Endothelial cell of umbilical vein (primary cell): ENCODE measurements around the gene ZNF697. TPM values are rescaled to one million over a fixed set of nuclear protein-coding genes. Genes with fewer than 3 reads are reported as not detected.

ENCODE experiments used
- BruUV-seq: library from RNA; stranded (reverse); fragments of 400-500 nt; replicated peaks from 2 replicates; lab custom pipeline; 2021; lab: Mats Ljungman, UMichigan
- CTCF ChIA-PET: fragments of 300-600, 350-600 bp; sonication (Branson Sonifier 250); formaldehyde crosslinking; loops from one replicate; lab custom pipeline; 2021; ENCODE audit warnings: antibody characterized with exemption, inconsistent platforms; lab: Charles Lee
- POLR2A ChIA-PET: fragments of 300-600, 350-600 bp; sonication (Branson Sonifier 250); formaldehyde crosslinking; loops from one replicate; lab custom pipeline; 2021; ENCODE audit warnings: antibody characterized with exemption, inconsistent platforms; lab: Charles Lee
- DNase-seq: peaks from one replicate; pipeline ENCODE4 v3.0.0-alpha.2; 2011; ENCODE audit warnings: low read depth, low spot score
- FAIRE-seq: peaks from 2 replicates; lab custom pipeline; 2011; peaks lifted over from hg19 to GRCh38; lab: Jason Lieb, UNC
- H2AFZ ChIP-seq: 2 replicates; pipeline ENCODE4 v1.6.0; 2012; ENCODE audit warnings: low read depth, low read length, control low read depth, inconsistent platforms
- H3K27ac ChIP-seq: 2 replicates; pipeline ENCODE4 v1.5.1; 2011; ENCODE audit warnings: low read depth, mild to moderate bottlenecking, control low read depth, low read length, moderate library complexity; ENCODE audit not compliant: insufficient read depth
- H3K27me3 ChIP-seq, 2 experiments: 2 replicates each; pipeline versions ENCODE4 v1.6.0 to v1.6.1; 2011; ENCODE audit warnings: low read length in 2 of 2, mixed read lengths in 1 of 2; ENCODE audit not compliant: control insufficient read depth in 2 of 2, insufficient read depth in 2 of 2
- H3K36me3 ChIP-seq, 2 experiments: 2 replicates in 1 of 2; 3 replicates in 1 of 2; pipeline ENCODE4 v1.5.1; 2011; ENCODE audit warnings: low read length in 2 of 2, mild to moderate bottlenecking in 1 of 2, moderate library complexity in 1 of 2; ENCODE audit not compliant: control insufficient read depth in 2 of 2, insufficient read depth in 2 of 2; ENCODE audit errors: extremely low read depth in 1 of 2
- H3K4me1 ChIP-seq: 3 replicates; pipeline ENCODE4 v1.5.1; 2011; ENCODE audit warnings: mild to moderate bottlenecking, low read length; ENCODE audit not compliant: control insufficient read depth, insufficient read depth; ENCODE audit errors: extremely low read depth
- H3K4me2 ChIP-seq: 2 replicates; pipeline ENCODE4 v1.6.1; 2011; ENCODE audit warnings: low read length, control low read depth, mixed read lengths; ENCODE audit not compliant: insufficient read depth
- H3K4me3 ChIP-seq, 3 experiments: fragments of 200-600 bp in 1 of 3; sonication (generic), shearing (Covaris generic) in 1 of 3; replicated peaks in 1 of 3; 2 replicates each; pipeline ENCODE4 v1.5.1; 2011 to 2016; ENCODE audit warnings: control low read depth in 3 of 3, low read length in 3 of 3, mild to moderate bottlenecking in 2 of 3, inconsistent platforms in 1 of 3, low read depth in 1 of 3, moderate library complexity in 1 of 3; ENCODE audit not compliant: insufficient read depth in 1 of 3
- H3K79me2 ChIP-seq: 2 replicates; pipeline ENCODE4 v1.6.0; 2012; ENCODE audit warnings: low read length, inconsistent platforms; ENCODE audit not compliant: control insufficient read depth, insufficient read depth
- H3K9ac ChIP-seq: replicated peaks from 2 replicates; pipeline ENCODE3; 2011; ENCODE audit warnings: low read length, control low read depth; ENCODE audit not compliant: insufficient read depth; ENCODE audit errors: extremely low read depth
- H3K9me1 ChIP-seq: replicated peaks from 3 replicates; pipeline ENCODE4 v1.6.0; 2011; ENCODE audit warnings: mild to moderate bottlenecking, low read length; ENCODE audit not compliant: control insufficient read depth, insufficient read depth; ENCODE audit errors: extremely low read depth
- H3K9me3 ChIP-seq: replicated peaks from 2 replicates; pipeline ENCODE4 v1.5.1; 2012; ENCODE audit warnings: low read length, inconsistent platforms; ENCODE audit not compliant: control insufficient read depth, insufficient read depth
- H4K20me1 ChIP-seq: replicated peaks from 2 replicates; pipeline ENCODE3; 2011; ENCODE audit warnings: mild to moderate bottlenecking, low read length; ENCODE audit not compliant: control insufficient read depth, insufficient read depth; ENCODE audit errors: extremely low read depth
- EZH2 ChIP-seq: IDR thresholded peaks from 2 replicates; pipeline ENCODE4 v1.6.1; 2012; ENCODE audit warnings: borderline replicate concordance, low read depth, mild to moderate bottlenecking, moderate library complexity, low read length, inconsistent platforms; ENCODE audit not compliant: severe bottlenecking
- GATA2 ChIP-seq: IDR thresholded peaks from 2 replicates; pipeline ENCODE4 v1.7.0; 2011; ENCODE audit warnings: low read depth, mild to moderate bottlenecking, moderate library complexity, mixed read lengths, low read length; ENCODE audit not compliant: insufficient read length, insufficient read depth
- JUN ChIP-seq: IDR thresholded peaks from 2 replicates; pipeline ENCODE4 v1.6.1; 2011; ENCODE audit warnings: borderline replicate concordance, low read depth; ENCODE audit not compliant: insufficient read length, insufficient read depth
- POLR2AphosphoS5 ChIP-seq: IDR thresholded peaks from 2 replicates; pipeline ENCODE4 v1.6.1; 2012; ENCODE audit warnings: low read depth, mild to moderate bottlenecking, control low read depth, low read length, moderate library complexity; ENCODE audit not compliant: insufficient read depth
- dilution Hi-C: fragments of 300-500 bp; cut with MboI; formaldehyde crosslinking; loops from one replicate; pipeline ENCODE4 v1.15.0; 2019; ENCODE audit warnings: low sequenced_read_pairs; ENCODE audit not compliant: extremely low pct_ligation_motif_present
- intact Hi-C: fragments of 100-400 bp; cut with micrococcal nuclease; formaldehyde crosslinking; loops from one replicate; pipeline ENCODE4 v1.10.0; 2022
- polyA plus RNA-seq, 4 experiments: library from polyadenylated mRNA; depleted of rRNA in 3 of 4; stranded (reverse) in 3 of 4; unstranded in 1 of 4; fragments of >200 nt; gene quantifications; 2 replicates each; pipeline versions ENCODE4 v1.2.1 to v1.2.3, GENCODE V29; 2011 to 2012; ENCODE audit warnings: missing spikeins in 1 of 4
- total RNA-seq: library from RNA; stranded (reverse); gene quantifications from 2 replicates; pipeline ENCODE4 v1.2.3, GENCODE V29; 2021
- TF ChIP-seq, protein P1 (sequence below): IDR thresholded peaks from 2 replicates; pipeline ENCODE4 v1.6.1; 2011; ENCODE audit not compliant: insufficient read depth, insufficient read length
- TF ChIP-seq, protein P2 (sequence below), 2 donors: IDR thresholded peaks; 1 replicate in 1 of 2; 2 replicates in 1 of 2; pipeline ENCODE4 v1.5.1; 2011; ENCODE audit warnings: low read length in 2 of 2, mild to moderate bottlenecking in 2 of 2, moderate library complexity in 2 of 2, control low read depth in 1 of 2, inconsistent platforms in 1 of 2, low read depth in 1 of 2; ENCODE audit not compliant: insufficient read depth in 1 of 2; ENCODE audit errors: extremely low read depth in 1 of 2

Gene ZNF697
- total and polyA plus RNA-seq, 2 donors (not counting 3 experiments of a cell fraction or from before 2014, with no cell fraction given) = 6.2 to 14.1 TPM

- Histone ChIP-seq H4K20me1 (no peaks in the 10 kb centered on the region), H3K4me1 (peaks cover 42% of the 10 kb centered on the region), H3K79me2 (no peaks in the 10 kb centered on the region), H3K4me2 (peak overlapping the region; percentile 98), H2AFZ (peak overlapping the region; percentile 93), H3K36me3 (no peaks in the 10 kb centered on the region), H3K27me3 (peaks cover 4 to 6% of the 10 kb centered on the region in 2 experiments), H3K9me3 (no peaks in the 10 kb centered on the region), H3K27ac (peak overlapping the region; percentile 78), H3K4me3 (peak overlapping the region in 2 of 3 experiments; percentile 66 to 86), H3K9me1 (no peaks in the 10 kb centered on the region), H3K9ac (peak overlapping the region; percentile 58)
- no TSS peak for BruUV-seq
- TF ChIP-seq EZH2 (no peak), JUN (no peak), GATA2 (peak; percentile 16), POLR2AphosphoS5 (no peak)
- TF ChIP-seq, protein P1, sequence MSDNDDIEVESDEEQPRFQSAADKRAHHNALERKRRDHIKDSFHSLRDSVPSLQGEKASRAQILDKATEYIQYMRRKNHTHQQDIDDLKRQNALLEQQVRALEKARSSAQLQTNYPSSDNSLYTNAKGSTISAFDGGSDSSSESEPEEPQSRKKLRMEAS = no peak
- TF ChIP-seq, protein P2, sequence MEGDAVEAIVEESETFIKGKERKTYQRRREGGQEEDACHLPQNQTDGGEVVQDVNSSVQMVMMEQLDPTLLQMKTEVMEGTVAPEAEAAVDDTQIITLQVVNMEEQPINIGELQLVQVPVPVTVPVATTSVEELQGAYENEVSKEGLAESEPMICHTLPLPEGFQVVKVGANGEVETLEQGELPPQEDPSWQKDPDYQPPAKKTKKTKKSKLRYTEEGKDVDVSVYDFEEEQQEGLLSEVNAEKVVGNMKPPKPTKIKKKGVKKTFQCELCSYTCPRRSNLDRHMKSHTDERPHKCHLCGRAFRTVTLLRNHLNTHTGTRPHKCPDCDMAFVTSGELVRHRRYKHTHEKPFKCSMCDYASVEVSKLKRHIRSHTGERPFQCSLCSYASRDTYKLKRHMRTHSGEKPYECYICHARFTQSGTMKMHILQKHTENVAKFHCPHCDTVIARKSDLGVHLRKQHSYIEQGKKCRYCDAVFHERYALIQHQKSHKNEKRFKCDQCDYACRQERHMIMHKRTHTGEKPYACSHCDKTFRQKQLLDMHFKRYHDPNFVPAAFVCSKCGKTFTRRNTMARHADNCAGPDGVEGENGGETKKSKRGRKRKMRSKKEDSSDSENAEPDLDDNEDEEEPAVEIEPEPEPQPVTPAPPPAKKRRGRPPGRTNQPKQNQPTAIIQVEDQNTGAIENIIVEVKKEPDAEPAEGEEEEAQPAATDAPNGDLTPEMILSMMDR (IDR thresholded peaks at IDR 0.05; ENCODE audit: extremely low read depth in 1 of 2, insufficient read depth in 1 of 2, low read depth in 1 of 2, low read length in 2 of 2) = peak; percentile 70 to 90
- ChIA-PET POLR2A (interaction anchor here (1.3 to 2.3 kb wide), 3 partner anchors 27 to 63 kb away, joined by 4 to 20 read pairs (median 9); partner anchors contain the start of gene ZNF697), CTCF (interaction anchor here (0.7 to 6.5 kb wide), 28 partner anchors 9 to 501 kb away, joined by 3 to 163 read pairs (median 7); partner anchors contain the start of genes PHGDH, SEC22B and ZNF697)
- FAIRE-seq (peak; percentile 87), DNase-seq (peak; percentile 83)
- dilution Hi-C loops = no loop called here
- intact Hi-C loops = loop anchor here (1.0 to 10.0 kb wide), 7 partner anchors 27 to 400 kb away; partner anchors contain the start of genes PHGDH and ZNF697
Observed at GRCh38 chr1:119674835-119675289, 26.8 kb upstream of the ZNF697 start.
